Stimulated activated naive CD8-positive, alpha-beta T cell treated with anti-CD3 and anti-CD28 coated beads, Interleukin-15, amount 100 ng/mL, for 72 hours (primary cell): ENCODE data around the gene ANKRD33.

Source experiments
- ATAC-seq: fragments of 150-1000 bp; cut with Tn5 transposase; 2 replicates; pipeline ENCODE4 v1.10.0; 2021; ENCODE audit warnings: mild to moderate bottlenecking, moderate library complexity
- DNase-seq, 2 donors: peaks; one replicate each; pipeline ENCODE4 v3.0.0; 2021 to 2022
- H3K27ac Mint-ChIP-seq, 2 donors: one replicate each; pipeline ENCODE4 v1.8.0; 2022; ENCODE audit warnings: mild to moderate bottlenecking in 2 of 2, mixed read lengths in 2 of 2, moderate library complexity in 2 of 2
- H3K27me3 Mint-ChIP-seq: one replicate; pipeline ENCODE4 v1.8.0; 2022; ENCODE audit warnings: mixed read lengths
- H3K4me1 Mint-ChIP-seq: one replicate; pipeline ENCODE4 v1.8.0; 2022; ENCODE audit warnings: mild to moderate bottlenecking, mixed read lengths
- H3K4me3 Mint-ChIP-seq, 2 donors: one replicate each; pipeline ENCODE4 v1.8.0; 2022; ENCODE audit warnings: mild to moderate bottlenecking in 2 of 2, mixed read lengths in 2 of 2, moderate library complexity in 1 of 2
- H3K9me3 Mint-ChIP-seq, 2 donors: one replicate each; pipeline ENCODE4 v1.8.0; 2022; ENCODE audit warnings: mixed read lengths in 2 of 2

ANKRD33 gene

DNA sequence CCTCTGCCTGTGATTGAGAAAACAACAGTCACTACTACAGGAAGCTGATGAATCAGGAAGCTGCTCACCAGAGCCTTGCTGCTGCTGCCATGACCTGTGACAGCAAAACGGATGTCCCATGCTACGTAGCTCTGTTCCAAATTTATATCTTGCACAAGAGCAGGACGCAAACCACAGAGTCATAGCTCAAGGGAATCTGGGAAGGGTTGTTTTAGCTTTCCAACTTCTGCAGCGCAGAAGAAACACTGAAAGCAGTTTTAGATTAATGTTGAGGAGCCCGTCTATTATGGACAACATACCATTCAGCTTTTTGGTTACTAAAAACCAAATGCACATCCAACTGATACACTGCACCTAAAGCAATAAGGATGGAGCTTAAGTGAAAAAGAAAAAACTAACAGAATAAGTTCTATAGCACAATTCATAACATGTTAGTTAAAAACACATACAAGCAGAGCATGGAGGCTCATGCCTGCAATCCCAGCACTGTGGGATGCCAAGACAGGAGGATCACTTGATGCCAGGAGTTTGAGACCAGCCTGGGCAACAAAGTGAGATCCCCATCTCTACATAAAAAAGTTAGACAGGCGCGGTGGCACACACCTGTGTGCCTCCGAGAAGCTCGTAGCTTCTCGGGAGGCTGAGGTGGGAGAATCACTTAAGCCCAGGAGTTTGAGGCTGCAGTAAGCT lies 1.7 kb upstream of the ANKRD33 start:
- peak overlapping the region; percentile 90 to 93 for H3K27ac Mint-ChIP-seq
- DNase-seq (peak; percentile 31 to 37), ATAC-seq (peak; percentile 92)
- H3K4me3 Mint-ChIP-seq = peak overlapping the region; percentile 45 to 57
- no peaks in the 10 kb centered on the region for H3K27me3 Mint-ChIP-seq
- H3K9me3 Mint-ChIP-seq = peaks cover 0 to 9% of the 10 kb centered on the region in 2 donors
- H3K4me1 Mint-ChIP-seq = peaks cover 16% of the 10 kb centered on the region

- DNase-seq (no peak), ATAC-seq (no peak)
- Mint-ChIP-seq H3K9me3 (peaks cover 0 to 9% of the 10 kb centered on the region in 2 donors), H3K27me3 (no peaks in the 10 kb centered on the region), H3K4me3 (peak overlapping the region in 1 of 2 donors; percentile 14), H3K27ac (no peak overlapping the region), H3K4me1 (peaks cover 16% of the 10 kb centered on the region)
Observed at GRCh38 chr12:51888316-51889215, 663 bp downstream of the ANKRD33 start.

- DNase-seq = no peak
- peaks cover 0 to 9% of the 10 kb centered on the region in 2 donors for H3K9me3 Mint-ChIP-seq
- H3K4me1 Mint-ChIP-seq = peaks cover 16% of the 10 kb centered on the region
- ATAC-seq = no peak
- H3K4me3 Mint-ChIP-seq = no peak overlapping the region
- no peaks in the 10 kb centered on the region for H3K27me3 Mint-ChIP-seq
- H3K27ac Mint-ChIP-seq = no peak overlapping the region
Observed at GRCh38 chr12:51889216-51890132, 1.6 kb downstream of the ANKRD33 start.

DNA sequence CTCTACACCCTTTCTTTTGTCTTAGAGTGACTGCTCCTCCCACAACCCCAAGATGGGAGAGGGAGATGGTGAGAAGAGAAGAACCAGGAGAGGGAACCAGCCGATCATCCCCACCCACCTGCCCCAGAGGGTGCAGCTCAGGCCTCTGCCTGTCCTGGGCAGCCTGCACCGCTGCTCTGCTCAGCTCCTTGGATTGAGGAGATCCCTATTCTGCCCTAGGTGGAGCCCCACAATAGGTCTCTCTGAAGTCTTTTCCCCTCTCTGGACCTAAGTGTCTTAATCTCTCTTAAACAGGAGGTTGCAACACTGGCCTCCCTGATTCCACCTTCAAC lies 2.2 kb downstream of the ANKRD33 start:
- Mint-ChIP-seq H3K27me3 (no peaks in the 10 kb centered on the region), H3K27ac (no peak overlapping the region), H3K9me3 (peaks cover 0 to 3% of the 10 kb centered on the region in 2 donors), H3K4me3 (no peak overlapping the region), H3K4me1 (peaks cover 16% of the 10 kb centered on the region)
- DNase-seq = no peak
- no peak for ATAC-seq

GRCh38 chr12:51890511-51891171 lies 2.7 kb downstream of the ANKRD33 start:
- no peaks in the 10 kb centered on the region for H3K9me3 Mint-ChIP-seq
- DNase-seq = no peak
- H3K27me3 Mint-ChIP-seq = no peaks in the 10 kb centered on the region
- H3K4me3 Mint-ChIP-seq = no peak overlapping the region
- no peak overlapping the region for H3K27ac Mint-ChIP-seq
- ATAC-seq = no peak
- H3K4me1 Mint-ChIP-seq = peaks cover 11% of the 10 kb centered on the region

GRCh38 chr12:51891843-51892242 lies 3.9 kb downstream of the ANKRD33 start:
- peaks cover 5% of the 10 kb centered on the region for H3K4me1 Mint-ChIP-seq

GRCh38 chr12:51893786-51894185 lies 5.9 kb downstream of the ANKRD33 start:
- H3K27me3 Mint-ChIP-seq = peaks cover 18% of the 10 kb centered on the region
- peak overlapping the region in 1 of 2 donors; percentile 44 for H3K27ac Mint-ChIP-seq
- no peaks in the 10 kb centered on the region for H3K9me3 Mint-ChIP-seq
- DNase-seq (no peak), ATAC-seq (no peak)
- H3K4me1 Mint-ChIP-seq = peaks cover 5% of the 10 kb centered on the region
- H3K4me3 Mint-ChIP-seq = no peak overlapping the region

More at GRCh38 chr12:51891843-51892242, 3.9 kb downstream of the ANKRD33 start:
- peaks cover 8% of the 10 kb centered on the region for H3K27me3 Mint-ChIP-seq
- H3K9me3 Mint-ChIP-seq = no peaks in the 10 kb centered on the region
- H3K27ac Mint-ChIP-seq = no peak overlapping the region
- ATAC-seq = no peak
- H3K4me3 Mint-ChIP-seq = no peak overlapping the region
- no peak for DNase-seq

GRCh38 chr12:51895378-51896135 lies 7.7 kb downstream of the ANKRD33 start:
- Mint-ChIP-seq H3K4me3 (no peak overlapping the region), H3K9me3 (no peaks in the 10 kb centered on the region), H3K27ac (no peak overlapping the region), H3K4me1 (peaks cover 5% of the 10 kb centered on the region), H3K27me3 (peaks cover 18% of the 10 kb centered on the region)
- peak; percentile 39 for ATAC-seq
- no peak for DNase-seq

GRCh38 chr12:51896236-51896635 lies 8.3 kb downstream of the ANKRD33 start:
- peak overlapping the region in 1 of 2 donors; percentile 38 for H3K27ac Mint-ChIP-seq
- H3K4me1 Mint-ChIP-seq = peaks cover 5% of the 10 kb centered on the region
- no peak overlapping the region for H3K4me3 Mint-ChIP-seq
- ATAC-seq (no peak), DNase-seq (no peak)
- H3K27me3 Mint-ChIP-seq = peaks cover 18% of the 10 kb centered on the region
- H3K9me3 Mint-ChIP-seq = no peaks in the 10 kb centered on the region

DNA sequence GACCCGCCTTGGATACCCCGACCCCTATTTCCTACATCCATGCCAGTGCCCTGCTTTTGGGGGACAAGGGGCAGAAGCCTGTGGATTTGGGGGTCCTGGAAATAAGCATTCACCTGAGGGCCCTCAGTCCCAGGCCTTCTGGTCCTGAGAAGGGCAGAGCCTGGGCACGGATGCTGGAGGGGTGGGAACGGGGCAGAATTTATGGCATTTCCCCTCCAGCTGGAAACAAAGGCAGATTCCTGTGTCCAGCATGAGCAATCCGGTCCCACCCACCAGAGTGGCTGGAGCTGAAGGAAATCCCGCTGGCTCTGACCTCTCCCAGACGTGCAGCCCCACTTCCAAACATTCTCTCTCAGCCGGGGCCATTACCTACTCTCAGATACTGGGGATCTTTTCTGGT lies 9.3 kb downstream of the ANKRD33 start:
- ATAC-seq = no peak

GRCh38 chr12:51898506-51898905 lies 10.6 kb downstream of the ANKRD33 start:
- no peak for ATAC-seq

More for the DNA sequence above, 9.3 kb downstream of the ANKRD33 start:
- DNase-seq = no peak
- Mint-ChIP-seq H3K27ac (no peak overlapping the region), H3K4me3 (no peak overlapping the region), H3K9me3 (no peaks in the 10 kb centered on the region), H3K4me1 (peaks cover 5% of the 10 kb centered on the region), H3K27me3 (peaks cover 18% of the 10 kb centered on the region)

GRCh38 chr12:51898937-51899336 lies 11.0 kb downstream of the ANKRD33 start:
- peak overlapping the region in 1 of 2 donors; percentile 89 for H3K27ac Mint-ChIP-seq
- peaks cover 18% of the 10 kb centered on the region for H3K27me3 Mint-ChIP-seq
- DNase-seq = no peak
- H3K4me3 Mint-ChIP-seq = no peak overlapping the region
- peaks cover 5% of the 10 kb centered on the region for H3K4me1 Mint-ChIP-seq
- no peaks in the 10 kb centered on the region for H3K9me3 Mint-ChIP-seq
- ATAC-seq = no peak

More at GRCh38 chr12:51898506-51898905, 10.6 kb downstream of the ANKRD33 start:
- H3K27ac Mint-ChIP-seq = no peak overlapping the region
- H3K4me3 Mint-ChIP-seq = no peak overlapping the region
- H3K9me3 Mint-ChIP-seq = no peaks in the 10 kb centered on the region
- no peak for DNase-seq
- H3K27me3 Mint-ChIP-seq = peaks cover 18% of the 10 kb centered on the region
- H3K4me1 Mint-ChIP-seq = peaks cover 5% of the 10 kb centered on the region

GRCh38 chr12:51900323-51900889 lies 12.5 kb downstream of the ANKRD33 start:
- Mint-ChIP-seq H3K27me3 (peaks cover 19% of the 10 kb centered on the region), H3K4me3 (no peak overlapping the region), H3K9me3 (no peaks in the 10 kb centered on the region), H3K27ac (no peak overlapping the region), H3K4me1 (peaks cover 5% of the 10 kb centered on the region)
- ATAC-seq (no peak), DNase-seq (no peak)
